RCC 7860 (cell line): Measurements from ENCODE around the gene SRP14.

Source experiments
- DNase-seq: peaks from one replicate; pipeline ENCODE4 v3.0.0-alpha.2; 2015; ENCODE audit warnings: low spot score
- FAIRE-seq: peaks from 2 replicates; lab custom pipeline; 2012; peaks lifted over from hg19 to GRCh38; lab: Jason Lieb, UNC

Gene SRP14

DNA sequence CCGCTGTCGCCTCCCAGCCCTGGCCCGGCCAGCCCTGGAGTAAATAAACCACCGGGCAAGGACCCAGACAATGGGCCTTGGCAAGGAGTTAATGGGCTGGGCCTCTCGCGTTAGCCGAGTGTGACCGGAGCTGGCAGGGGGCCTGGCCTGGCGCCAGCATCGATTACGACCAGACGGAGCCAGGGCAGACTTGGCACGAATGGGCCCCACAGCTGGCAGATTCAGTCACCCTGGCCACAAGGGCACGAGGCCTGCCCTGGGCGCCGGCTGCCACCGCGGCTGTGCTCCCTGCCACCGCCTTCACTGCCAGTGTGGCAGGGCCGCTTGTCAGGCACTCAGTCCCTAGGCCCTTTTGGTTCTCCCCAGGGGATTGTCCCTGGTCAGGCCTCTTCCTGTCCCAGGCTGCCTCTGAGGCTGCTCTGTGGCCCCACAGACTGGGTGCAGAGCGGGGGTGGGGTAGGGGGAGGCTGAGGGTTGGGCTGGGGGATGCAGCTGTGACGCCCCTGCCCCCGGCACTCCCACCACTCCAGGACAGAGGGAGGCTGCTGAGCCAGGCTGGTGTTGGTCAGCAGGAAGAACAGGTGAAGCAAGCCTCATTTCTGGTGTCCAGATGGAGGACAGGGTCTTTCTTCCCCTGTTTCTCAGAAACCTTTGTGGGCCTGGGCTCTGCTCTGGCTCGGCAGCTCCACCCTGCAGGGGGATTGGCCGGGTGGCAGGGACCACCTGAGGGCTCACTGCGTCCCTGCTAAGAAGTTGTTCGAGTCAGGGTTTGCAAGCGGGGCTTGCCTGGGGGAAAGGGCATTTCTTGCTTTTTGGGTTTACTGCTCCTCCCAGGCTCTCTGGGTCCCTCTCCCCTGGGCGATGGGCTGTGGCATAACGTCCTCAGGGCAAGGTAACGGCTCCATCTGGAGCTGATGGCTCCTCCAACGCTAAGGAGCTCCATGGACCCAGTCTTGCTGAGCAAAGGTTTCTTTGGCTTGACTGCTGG is 30.5 kb upstream of the SRP14 start:
- DNase-seq (peak; percentile 95), FAIRE-seq (peak; percentile 87)

DNA sequence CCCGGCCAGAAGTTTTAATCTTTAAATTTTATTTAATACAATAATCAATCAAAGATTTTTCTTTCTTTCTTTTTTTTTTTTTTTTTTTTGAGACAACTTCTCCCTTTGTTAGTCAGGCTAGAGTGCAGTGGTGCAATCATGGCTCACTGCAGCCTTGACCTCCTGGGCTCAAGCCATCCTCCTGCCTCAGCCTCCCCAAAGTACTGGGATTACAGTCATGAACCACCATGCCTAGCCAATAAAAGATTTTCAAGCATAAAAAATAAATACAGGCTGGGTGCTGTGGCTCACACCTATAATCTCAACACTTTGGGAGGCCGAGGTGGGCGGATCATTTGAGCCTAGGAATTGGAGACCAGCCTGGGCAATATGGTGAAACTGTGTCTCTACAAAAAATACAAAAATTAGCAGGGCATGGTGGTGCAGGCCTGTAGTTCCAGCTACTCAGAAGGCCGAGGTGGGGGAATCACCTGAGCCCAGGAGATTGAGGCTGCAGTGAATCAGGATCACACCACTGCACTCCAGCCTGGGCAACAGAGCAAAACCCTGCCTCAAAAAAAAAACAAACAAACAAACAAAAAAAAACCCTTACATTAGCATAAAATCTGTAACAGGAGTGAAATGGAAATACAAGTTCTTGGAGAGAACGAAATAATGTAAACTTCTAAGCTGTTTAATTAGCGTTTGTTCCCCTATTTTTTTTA is 29.1 kb upstream of the SRP14 start:
- no peak for DNase-seq
- FAIRE-seq: no peak

- FAIRE-seq: no peak
- DNase-seq: no peak
Observed at GRCh38 chr15:40066589-40066988, 27.6 kb upstream of the SRP14 start.

DNA sequence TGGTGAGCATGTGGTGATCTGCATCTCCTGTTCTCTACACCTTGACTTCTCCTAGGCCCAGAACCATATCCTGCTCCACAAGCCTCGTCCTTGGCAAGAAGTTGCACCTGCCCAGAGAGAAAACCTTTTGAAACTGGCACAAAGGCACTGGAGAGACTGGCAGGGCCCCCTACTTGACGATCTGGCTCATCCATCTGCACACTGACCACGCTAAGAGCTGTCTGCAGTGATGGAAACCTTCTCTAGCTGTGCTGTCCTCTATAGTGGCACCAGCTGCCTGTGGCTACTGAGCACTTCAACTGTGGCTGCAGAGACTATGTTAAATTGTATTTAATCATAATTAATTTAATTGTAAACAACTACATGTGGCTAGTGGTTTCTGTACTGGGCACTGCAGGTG is 26.2 kb upstream of the SRP14 start:
- DNase-seq: no peak

DNA sequence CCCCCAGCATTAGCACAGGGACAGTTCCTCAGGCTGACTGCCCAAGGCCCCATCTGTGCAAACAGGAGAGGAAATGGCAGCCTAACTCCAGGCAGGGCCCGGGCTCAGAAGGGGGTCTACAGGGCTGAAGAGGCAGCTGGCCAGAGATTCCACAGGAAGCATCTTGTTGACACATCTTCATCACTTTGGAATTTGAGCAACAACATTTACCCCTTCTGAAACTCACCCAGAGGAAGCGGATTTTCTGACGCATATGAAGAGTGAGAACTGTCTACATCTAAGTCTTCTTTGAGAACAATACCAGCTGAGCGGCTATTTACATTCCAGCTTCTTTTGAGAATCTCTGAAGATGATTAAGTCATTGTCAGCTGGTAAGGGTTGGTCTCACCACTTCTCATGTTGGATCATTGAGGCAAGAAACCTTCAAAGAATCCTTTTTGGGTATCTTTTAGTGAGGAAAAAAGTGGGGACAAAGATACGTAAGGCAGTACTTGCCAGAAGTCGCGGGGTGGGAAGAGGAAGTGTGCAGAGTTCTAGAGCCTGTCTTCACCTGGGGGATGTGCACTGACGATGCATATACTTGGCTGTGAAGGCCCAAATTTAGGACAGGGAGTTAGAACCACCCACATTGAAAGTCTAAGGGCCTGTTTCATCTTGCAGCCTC is 25.4 kb upstream of the SRP14 start:
- FAIRE-seq: no peak
- DNase-seq: peak; percentile 61

More for the DNA sequence above, 26.2 kb upstream of the SRP14 start:
- no peak for FAIRE-seq

DNA sequence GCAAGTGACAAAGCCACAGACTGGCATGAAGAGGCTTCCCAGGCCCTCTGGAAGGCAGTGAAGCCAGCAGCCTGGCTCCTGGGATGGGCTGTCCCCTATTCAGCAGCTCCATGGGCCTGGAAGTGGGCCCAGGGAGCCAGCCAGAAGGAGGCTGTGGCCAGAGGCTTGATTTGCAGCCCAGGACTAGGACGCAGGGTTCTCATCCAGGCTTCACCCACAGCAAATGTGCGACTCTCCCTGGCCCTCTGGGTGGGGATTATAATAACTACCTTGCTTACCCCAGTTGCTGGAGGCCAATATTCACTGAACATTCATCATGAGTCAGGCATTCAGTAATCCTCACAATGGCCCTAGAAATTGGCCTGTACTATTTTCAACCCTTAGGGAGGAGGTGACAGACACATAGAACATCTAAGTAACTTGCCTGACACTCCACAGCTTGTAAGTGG is 24.6 kb upstream of the SRP14 start:
- FAIRE-seq: peak; percentile 86
- DNase-seq: peak; percentile 90

DNA sequence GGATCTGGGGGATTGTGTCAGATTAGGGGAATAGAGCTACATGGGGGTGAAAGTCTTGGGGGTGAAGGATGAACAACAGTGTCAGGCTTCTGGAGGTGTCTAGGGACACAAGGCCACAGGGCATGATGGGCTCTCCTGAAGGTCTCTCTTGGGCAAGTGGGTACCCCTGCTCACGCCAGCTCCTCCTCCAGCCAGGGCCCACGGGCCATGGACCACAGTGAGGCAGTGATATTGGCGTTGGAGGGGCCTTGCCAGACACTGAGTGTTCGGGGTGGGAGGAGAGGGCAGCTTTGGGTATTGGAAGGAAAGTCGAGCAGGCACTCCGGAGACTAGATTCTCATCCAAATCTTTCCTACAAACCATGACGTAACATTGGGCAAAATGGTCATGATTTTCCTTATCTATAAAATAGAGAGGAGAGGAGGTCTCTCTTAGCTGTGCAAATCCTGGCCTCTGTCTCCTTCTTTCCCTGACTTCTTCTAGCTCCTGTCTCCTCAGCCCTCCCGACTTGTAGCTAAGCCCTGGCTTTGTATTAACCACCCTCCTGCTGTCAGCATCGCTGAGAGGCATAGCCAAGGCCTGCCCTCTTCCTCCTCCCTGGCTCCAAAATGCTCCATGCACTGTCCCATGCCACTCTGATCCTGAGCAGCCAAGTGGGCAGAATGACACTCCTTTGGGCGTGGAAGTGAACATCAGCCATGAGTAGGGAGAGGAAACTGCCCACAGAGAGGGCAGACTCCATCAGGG is 24.0 kb upstream of the SRP14 start:
- no peak for FAIRE-seq
- DNase-seq: no peak

DNA sequence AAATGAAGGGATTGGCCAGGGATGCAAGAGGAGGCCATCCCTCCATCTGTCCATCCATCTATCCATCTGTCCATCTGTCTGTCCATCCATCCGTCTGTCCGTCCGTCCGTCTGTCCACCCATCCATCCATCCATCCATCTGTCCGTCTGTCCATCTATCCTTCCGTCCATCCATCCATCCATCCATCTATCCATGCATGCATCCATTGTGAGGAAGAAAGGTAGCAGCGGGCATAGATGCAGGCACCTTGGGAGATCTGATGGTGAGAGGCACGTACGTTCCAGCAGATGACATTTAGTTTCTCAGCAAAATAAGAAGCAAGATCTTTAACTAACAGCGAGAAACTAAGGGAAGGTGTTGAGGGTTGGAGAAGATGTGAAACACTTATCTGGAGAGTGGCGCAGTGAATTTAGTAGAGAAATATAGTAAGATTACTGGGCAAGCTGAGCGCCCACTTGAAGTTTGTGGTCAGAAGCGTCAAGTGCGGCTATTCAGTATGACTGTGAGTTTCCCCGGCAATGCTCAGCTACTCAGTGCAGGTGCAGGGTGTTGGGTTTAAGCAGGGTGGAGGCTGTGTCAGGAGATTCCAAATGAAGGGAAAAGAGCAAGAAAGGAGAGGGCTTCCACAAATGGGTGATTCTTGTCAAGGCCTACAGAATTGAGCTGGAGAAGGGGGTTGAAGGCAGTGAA is 22.4 kb upstream of the SRP14 start:
- FAIRE-seq (no peak), DNase-seq (no peak)

- DNase-seq (no peak), FAIRE-seq (no peak)
Observed at GRCh38 chr15:40060236-40060961, 21.4 kb upstream of the SRP14 start.

DNA sequence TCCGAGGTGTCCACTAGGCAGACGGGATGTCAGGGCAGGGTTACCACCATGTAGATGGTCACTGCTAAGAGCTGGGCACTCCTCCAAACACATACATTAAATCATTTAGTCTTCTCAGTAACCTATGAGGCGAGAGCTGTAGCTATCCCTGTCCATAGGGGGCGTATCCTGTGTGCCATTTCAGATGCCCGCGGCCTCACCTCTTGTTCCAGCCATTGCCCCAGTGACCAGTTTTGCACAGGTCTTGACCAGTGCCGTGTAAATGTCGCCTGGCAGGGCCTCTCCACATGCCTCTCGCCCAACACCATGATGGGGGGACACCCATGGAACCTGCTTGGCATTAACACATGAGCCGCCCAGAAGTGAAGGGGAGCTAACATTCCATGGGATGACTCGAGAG is 20.8 kb upstream of the SRP14 start:
- FAIRE-seq (no peak), DNase-seq (no peak)

DNA sequence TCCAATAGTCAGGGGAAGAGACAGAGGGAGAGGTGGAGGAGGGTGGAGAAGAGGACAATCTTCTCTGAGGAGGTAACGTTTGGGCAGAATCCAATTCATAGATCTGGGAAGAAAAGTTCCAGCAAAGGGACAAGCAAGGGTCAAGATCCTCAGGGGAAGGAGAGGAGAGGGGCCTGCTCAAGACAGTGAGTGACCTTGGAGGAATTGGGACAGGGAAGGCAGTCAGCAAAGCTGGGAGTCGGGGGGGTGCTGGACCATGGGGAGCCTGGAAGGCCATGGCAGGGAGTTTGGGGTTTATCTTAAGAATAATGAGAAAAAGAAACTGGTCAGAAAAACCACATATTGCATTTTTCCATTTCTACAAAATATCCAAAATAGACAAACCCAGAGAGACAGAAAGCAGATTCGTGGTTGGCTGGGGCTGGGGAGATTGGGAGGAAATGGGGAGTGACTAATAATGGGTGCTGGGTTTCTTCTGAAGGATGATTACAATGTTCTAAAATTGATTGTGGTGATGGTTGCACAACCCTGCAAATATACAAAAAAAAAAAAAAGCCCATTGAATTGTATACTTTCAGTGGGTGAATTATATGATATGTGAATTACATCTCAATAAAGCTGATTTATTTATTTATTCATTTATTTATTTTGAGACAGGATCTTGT is 19.6 kb upstream of the SRP14 start:
- DNase-seq (no peak), FAIRE-seq (no peak)

DNA sequence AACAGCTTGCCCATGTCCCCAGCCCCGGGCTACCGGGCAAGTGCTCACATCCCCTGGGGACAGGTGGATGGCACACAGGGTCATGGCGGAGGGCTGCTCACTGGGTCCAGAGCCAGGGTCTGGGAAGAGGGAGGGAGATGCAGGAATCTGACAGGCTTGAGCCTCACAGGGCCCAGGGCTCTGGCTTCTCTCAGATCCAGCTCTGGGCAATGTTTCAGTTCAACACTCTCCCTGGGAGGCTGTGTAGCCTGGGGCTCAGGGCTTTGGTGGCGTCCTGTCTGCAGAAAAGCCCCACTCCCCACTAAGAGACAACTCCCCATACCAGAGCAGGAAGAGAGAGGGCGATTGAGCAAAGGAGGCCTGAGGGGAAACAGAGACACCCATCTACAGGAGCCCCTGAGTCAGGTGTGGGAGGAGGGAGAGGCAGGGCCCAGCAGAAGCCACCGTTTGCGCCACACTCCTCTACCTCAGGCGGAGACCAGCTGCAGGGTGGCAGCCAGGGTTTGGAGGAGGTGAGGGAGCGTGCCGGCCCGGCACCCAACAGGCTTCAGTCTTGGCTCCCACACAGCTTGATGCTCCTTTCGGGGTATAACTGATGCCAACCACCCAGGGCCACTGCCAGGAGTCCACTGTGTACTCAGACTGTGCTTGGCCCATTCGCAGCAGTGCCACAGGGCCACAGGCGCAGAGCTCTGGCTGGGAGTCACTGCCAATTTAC is 16.8 kb upstream of the SRP14 start:
- no peak for FAIRE-seq
- no peak for DNase-seq

DNA sequence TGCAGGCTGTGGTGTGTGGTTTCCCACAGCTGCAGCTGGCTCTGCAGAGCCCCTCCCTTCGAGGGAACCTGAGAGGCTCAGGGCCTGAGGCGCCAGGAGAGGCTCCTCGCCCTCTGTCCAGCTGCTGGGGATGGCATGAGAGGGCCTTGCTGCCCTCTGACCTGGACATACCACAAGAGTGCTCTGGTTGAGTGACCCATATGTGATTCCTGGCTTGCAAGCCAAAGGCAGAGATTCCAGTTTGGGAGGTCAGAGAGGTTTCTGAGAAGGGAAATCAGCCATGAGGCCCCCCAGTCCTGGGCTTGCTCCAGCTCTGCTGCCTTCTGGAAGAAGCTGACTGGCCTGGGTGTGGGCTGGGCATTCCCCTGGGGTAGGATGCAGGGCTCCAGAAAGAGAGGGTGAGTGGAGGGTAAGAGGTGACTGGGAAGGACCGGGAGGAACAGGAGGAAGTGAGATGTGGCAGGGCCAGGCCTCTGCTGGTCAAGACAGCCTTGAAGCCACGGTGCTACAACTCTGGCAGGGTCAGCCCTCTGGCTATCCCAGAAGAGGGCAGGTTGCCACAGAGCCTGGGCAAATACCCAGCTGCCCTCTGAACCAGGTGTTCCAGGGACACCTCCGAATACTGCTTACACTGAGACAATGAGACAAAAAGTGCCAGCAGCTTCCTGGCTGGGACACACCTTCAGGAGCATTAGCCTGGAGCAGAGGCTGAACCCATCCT is 16.0 kb upstream of the SRP14 start:
- peak; percentile 72 for DNase-seq
- peak; percentile 83 for FAIRE-seq

DNA sequence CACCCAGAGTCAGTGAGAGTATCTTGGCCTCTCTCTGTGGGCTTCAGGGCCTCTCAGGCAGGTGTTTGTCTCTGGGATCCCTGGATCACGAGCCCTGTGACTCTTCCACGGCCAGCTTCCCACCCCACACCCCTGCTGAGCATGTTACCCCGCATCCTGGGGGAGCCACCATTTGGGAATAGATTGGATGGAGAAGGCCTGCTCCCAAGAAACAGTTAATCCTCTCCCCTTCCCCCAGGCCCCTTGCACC is 15.5 kb upstream of the SRP14 start:
- FAIRE-seq: no peak
- DNase-seq: no peak

DNA sequence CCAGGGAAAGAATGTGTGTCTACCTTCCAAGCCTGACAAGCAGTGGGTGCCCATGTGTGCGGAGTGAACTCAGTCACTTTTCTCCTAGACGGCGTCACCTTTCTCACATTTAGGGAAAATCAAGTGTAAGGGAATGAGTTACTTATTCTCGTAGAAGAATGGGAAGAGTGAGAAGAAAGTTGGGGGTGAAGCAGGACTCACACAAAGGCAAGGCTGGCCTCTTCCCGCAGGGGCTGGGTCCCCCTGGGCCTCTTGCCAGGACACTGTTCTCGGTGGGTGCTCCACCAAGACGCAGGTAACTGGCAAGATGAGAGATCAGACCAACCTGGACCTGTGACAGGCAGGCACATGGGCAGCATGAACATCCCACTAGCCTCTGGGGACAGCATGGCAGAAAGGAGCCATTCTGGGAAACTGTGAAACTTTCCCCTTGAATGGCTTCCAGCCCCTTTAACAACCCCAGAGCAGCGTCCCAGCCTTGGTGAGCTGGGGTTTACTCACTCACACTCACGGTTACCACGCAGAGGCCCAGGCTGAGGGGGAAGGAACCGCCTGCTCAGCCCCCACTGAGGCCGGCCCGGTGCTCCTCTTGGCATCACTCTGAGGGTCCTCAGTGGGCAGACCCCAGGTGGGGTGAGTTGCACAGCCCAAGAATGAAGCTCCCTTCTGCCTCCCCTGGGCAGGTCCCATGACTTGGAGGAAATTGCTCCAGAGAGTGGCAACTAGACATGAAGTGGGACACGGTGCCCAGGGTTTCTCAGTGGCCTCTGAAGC is 15.0 kb upstream of the SRP14 start:
- no peak for DNase-seq
- no peak for FAIRE-seq

GRCh38 chr15:40053079-40053830 is 14.3 kb upstream of the SRP14 start:
- DNase-seq: no peak
- no peak for FAIRE-seq
